GM13977 (cell line): ENCODE measurements around the gene MED23.

Source experiments
- DNase-seq: peaks from one replicate; pipeline ENCODE4 v3.0.0; 2012; ENCODE audit warnings: low spot score
- CTCF ChIP-seq: IDR thresholded peaks from 2 replicates; pipeline ENCODE4 v1.5.1; 2012; ENCODE audit warnings: mild to moderate bottlenecking, control low read depth; ENCODE audit not compliant: insufficient read depth; ENCODE audit errors: extremely low read depth, missing control alignments
- in situ Hi-C: fragments of 300-500 bp; cut with MboI; formaldehyde crosslinking; loops from one replicate; pipeline ENCODE4 v1.12.0; 2022; ENCODE audit warnings: low sequenced_read_pairs, low pct_unique_long_range_greater_than_20kb, mixed read lengths, inconsistent platforms; ENCODE audit not compliant: unreplicated experiment

Gene MED23, protein sequence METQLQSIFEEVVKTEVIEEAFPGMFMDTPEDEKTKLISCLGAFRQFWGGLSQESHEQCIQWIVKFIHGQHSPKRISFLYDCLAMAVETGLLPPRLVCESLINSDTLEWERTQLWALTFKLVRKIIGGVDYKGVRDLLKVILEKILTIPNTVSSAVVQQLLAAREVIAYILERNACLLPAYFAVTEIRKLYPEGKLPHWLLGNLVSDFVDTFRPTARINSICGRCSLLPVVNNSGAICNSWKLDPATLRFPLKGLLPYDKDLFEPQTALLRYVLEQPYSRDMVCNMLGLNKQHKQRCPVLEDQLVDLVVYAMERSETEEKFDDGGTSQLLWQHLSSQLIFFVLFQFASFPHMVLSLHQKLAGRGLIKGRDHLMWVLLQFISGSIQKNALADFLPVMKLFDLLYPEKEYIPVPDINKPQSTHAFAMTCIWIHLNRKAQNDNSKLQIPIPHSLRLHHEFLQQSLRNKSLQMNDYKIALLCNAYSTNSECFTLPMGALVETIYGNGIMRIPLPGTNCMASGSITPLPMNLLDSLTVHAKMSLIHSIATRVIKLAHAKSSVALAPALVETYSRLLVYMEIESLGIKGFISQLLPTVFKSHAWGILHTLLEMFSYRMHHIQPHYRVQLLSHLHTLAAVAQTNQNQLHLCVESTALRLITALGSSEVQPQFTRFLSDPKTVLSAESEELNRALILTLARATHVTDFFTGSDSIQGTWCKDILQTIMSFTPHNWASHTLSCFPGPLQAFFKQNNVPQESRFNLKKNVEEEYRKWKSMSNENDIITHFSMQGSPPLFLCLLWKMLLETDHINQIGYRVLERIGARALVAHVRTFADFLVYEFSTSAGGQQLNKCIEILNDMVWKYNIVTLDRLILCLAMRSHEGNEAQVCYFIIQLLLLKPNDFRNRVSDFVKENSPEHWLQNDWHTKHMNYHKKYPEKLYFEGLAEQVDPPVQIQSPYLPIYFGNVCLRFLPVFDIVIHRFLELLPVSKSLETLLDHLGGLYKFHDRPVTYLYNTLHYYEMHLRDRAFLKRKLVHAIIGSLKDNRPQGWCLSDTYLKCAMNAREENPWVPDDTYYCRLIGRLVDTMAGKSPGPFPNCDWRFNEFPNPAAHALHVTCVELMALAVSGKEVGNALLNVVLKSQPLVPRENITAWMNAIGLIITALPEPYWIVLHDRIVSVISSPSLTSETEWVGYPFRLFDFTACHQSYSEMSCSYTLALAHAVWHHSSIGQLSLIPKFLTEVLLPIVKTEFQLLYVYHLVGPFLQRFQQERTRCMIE (N-terminal part only)

DNA sequence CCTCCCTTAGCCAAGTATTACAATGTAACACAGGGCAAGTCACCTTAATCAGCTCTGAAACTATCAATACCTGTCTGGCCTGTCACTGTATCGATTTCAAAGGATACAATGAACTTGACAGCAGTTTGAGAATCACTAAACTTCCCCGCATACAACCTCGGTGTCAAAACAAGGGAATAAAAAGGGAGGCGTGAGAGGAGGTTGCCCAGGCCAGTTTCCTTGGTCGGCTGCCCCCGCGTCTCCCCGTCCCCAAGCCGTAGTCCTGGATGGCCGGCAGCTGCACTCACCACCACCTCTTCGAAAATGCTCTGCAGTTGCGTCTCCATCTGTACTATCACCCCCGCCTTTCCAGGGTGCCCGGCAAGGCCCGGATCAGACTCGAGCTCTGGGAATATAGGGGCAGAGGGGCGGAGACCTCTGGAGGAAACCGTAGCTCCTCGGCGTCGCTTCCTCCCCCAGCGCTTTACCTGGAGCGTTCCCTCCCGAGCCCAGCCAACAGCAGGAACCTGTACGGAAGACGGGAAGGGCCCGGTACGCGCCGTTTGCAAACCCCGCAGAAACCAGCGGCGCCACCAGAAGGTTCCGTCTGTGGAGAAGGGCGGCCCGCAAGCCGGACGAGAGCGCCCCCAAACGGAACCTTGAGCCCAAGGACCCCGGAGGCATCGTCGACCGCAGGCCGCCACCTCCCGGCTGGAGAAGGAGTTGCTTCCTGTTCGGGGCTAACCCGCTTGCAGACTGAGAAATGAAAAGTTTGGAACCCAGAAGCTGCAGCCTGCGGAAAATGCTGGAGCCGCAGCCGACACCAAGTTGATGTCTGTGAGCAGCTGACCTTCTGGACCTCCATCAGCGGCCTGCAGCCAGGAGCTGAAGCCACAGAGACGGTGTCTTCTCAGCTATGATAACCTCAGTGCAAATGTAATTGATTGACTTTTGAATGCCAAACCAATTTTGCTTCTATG lies at the start of gene MED23:
Gene MED23 (minus strand): TSS at position 519 of the 959 bp plus-strand sequence. CDS start 193 bp downstream, at position 326.
- TF ChIP-seq CTCF: peak; percentile 100
- in situ Hi-C loops: no loop called here
- DNase-seq: peak; percentile 81

- TF ChIP-seq CTCF: no peak
- in situ Hi-C loops: no loop called here
- DNase-seq: no peak
Observed at GRCh38 chr6:131673184-131673583, 45.1 kb upstream of the MED23 start.

- TF ChIP-seq CTCF: no peak
- in situ Hi-C loops: no loop called here
- DNase-seq: no peak
Observed at GRCh38 chr6:131669891-131670290, 41.8 kb upstream of the MED23 start.

GRCh38 chr6:131663578-131664165 lies 35.6 kb upstream of the MED23 start:
- TF ChIP-seq CTCF: no peak
- in situ Hi-C loops: no loop called here
- no peak for DNase-seq

DNA sequence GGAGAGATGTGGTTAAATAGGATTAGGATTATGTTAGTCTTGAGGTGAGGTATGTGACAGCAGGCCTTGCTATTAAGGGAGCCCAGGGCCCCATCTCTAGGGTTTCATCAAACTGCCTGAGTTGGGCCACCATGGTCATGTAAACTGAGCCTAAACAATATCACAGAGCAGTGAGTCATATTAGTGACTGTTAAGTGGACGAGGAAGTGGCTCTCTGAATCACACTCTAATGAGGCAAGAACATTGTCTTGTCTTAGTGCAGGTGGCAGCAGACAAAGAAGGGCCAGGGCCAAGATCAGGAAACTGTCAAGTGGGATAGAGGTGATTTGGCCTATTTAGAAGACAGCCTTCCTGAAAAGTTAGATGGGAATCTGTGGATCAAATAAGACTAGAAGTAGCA lies 32.2 kb upstream of the MED23 start:
- DNase-seq: no peak
- no peak for TF ChIP-seq CTCF
- in situ Hi-C loops: no loop called here
